ENCODE results near the gene WFDC12.

DNA sequence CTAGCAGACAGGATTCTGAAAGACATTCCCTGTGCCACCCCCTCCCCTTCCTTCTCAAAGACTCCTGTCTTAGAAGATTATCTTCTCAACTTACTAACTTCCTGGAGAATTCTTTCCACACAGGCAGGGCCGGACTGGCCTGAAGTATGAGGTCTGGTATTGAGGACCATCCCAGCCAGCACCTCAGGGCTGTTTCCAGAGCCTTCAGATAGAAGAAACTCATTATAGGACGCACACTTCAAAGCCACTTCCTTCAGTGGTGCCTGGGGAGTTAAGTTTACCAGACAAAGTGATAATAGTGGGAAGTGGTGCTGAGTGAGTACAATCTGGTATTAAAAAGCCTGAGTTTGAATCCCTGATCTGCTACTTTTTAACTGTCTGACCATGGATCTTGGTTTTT, 39.0 kb downstream of the WFDC12 start:
- TF ChIP-seq CTCF (IDR thresholded peaks at IDR 0.05), result no peak
- no peak for TF ChIP-seq POLR2AphosphoS5 (IDR thresholded peaks at IDR 0.05)
- TF ChIP-seq POLR2A (IDR thresholded peaks at IDR 0.05), result no peak
